PC-9 (cell line): ENCODE data around the gene ING5.

Experiments used
- CTCF ChIP-seq: fragments of 200-600 bp; sonication (generic); conservative IDR thresholded peaks from 2 replicates; pipeline ENCODE4 v1.6.1; 2017; ENCODE audit warnings: mixed run types, antibody characterized with exemption, mild to moderate bottlenecking, moderate library complexity
- EZH2 ChIP-seq: fragments of 200-600 bp; sonication (generic); IDR thresholded peaks from 2 replicates; pipeline ENCODE4 v1.8.0; 2017; ENCODE audit warnings: antibody characterized with exemption, low read depth

GRCh38 chr2:241736111-241736510 is 34.3 kb downstream of the ING5 start:
- TF ChIP-seq CTCF: no peak
- no peak for TF ChIP-seq EZH2
